Ovary (tissue), 9 donors: ENCODE results near the gene BCL7A. TPM values are rescaled to one million over a fixed set of nuclear protein-coding genes. Genes with fewer than 3 reads are reported as not detected.

Experiments
- DNase-seq, 5 donors: peaks; one replicate each; pipeline ENCODE4 v3.0.0-alpha.2; 2019 to 2020
- H3K27ac ChIP-seq, 2 donors: fragments of 200-600 bp; one replicate each; pipeline versions ENCODE4 v1.5.1 to v1.8.0; 2019 to 2022
- H3K27me3 ChIP-seq: fragments of 200-600 bp; one replicate; pipeline ENCODE4 v1.8.0; 2022
- H3K36me3 ChIP-seq: fragments of 200-600 bp; sonication (generic); one replicate; pipeline ENCODE4 v1.5.1; 2019
- H3K4me1 ChIP-seq: one replicate; pipeline ENCODE4 v1.8.1; 2013; ENCODE audit warnings: mild to moderate bottlenecking, moderate library complexity; ENCODE audit not compliant: insufficient read depth
- H3K4me3 ChIP-seq: fragments of 200-600 bp; sonication (generic); one replicate; pipeline ENCODE4 v1.5.1; 2017
- H3K9me3 ChIP-seq, 2 donors: fragments of 200-600 bp in 1 of 2; sonication (generic) in 1 of 2; one replicate each; pipeline versions ENCODE4 v1.5.1 to v1.8.1; 2013 to 2019; ENCODE audit warnings: mild to moderate bottlenecking in 1 of 2, moderate library complexity in 1 of 2
- CTCF ChIP-seq, 3 donors: fragments of 450-650 bp in 2 of 3; fragments of 200-600 bp in 1 of 3; IDR thresholded peaks; one replicate each; pipeline versions ENCODE4 v1.5.1 to v1.8.0; 2016 to 2022; ENCODE audit warnings: antibody characterized with exemption in 3 of 3, mild to moderate bottlenecking in 1 of 3
- EP300 ChIP-seq: sonication (generic); formaldehyde crosslinking; IDR thresholded peaks from one replicate; pipeline ENCODE4 v1.6.1; 2017; ENCODE audit warnings: antibody characterized with exemption
- POLR2A ChIP-seq: fragments of 450-650 bp; IDR thresholded peaks from one replicate; pipeline ENCODE4 v1.6.1; 2017; ENCODE audit warnings: antibody characterized with exemption, mild to moderate bottlenecking, moderate library complexity
- WGBS, 3 donors: extraction: QIAGEN DNeasy Blood & Tissue Kit in 1 of 3; methylation state at CpG; one replicate each; pipeline versions ENCODE4 v1.1.5 to v1.1.7; 2013 to 2017; 5-methylcytosine and 5-hydroxymethylcytosine counted together
- intact Hi-C, 4 donors: fragments of 100-400 bp; cut with DNase I; formaldehyde crosslinking; loops; one replicate each; pipeline versions ENCODE4 v1.11.0 to v1.15.1; 2022 to 2023
- polyA plus RNA-seq, 2 donors: library from polyadenylated mRNA; stranded (reverse); fragments of 200-250 nt in 1 of 2; fragments of 350-450 nt in 1 of 2; fragmentation: Illumina TruSeq in 1 of 2; extraction: RNeasy Lipid Tissue Mini Kit (QIAGEN cat#74804) in 1 of 2; gene quantifications; one replicate each; pipeline ENCODE4 v1.2.3, GENCODE V29; 2013 to 2014
- total RNA-seq, 7 donors: library from RNA; depleted of rRNA in 2 of 7; stranded (reverse); fragments of >200 nt in 2 of 7; fragmentation: NEBNext Ultra II Directional in 3 of 7; extraction: Animal tissue kit (Norgen Biotek cat#: 25700) in 3 of 7; gene quantifications; one replicate each; pipeline versions ENCODE4 v1.1.0 to v1.2.4, GENCODE V29; 2016 to 2023
- donor health status: DM: no; HTN: no; CAD: no; lungs with moderate emphysema.
- donor health status: DM: no; HTN: no; CAD: no.
- donor health status: Bipolar disorder and iron deficiency.
- donor health status: DM: yes; HTN: yes; CAD: no.
- donor health status: DM: no; HTN: no; CAD: no.
- donor health status: DM: yes; HTN: yes; CAD: no.

The BCL7A gene
- total and polyA plus RNA-seq, 9 donors = 4.4 to 9.1 (median 6.4) TPM

DNA sequence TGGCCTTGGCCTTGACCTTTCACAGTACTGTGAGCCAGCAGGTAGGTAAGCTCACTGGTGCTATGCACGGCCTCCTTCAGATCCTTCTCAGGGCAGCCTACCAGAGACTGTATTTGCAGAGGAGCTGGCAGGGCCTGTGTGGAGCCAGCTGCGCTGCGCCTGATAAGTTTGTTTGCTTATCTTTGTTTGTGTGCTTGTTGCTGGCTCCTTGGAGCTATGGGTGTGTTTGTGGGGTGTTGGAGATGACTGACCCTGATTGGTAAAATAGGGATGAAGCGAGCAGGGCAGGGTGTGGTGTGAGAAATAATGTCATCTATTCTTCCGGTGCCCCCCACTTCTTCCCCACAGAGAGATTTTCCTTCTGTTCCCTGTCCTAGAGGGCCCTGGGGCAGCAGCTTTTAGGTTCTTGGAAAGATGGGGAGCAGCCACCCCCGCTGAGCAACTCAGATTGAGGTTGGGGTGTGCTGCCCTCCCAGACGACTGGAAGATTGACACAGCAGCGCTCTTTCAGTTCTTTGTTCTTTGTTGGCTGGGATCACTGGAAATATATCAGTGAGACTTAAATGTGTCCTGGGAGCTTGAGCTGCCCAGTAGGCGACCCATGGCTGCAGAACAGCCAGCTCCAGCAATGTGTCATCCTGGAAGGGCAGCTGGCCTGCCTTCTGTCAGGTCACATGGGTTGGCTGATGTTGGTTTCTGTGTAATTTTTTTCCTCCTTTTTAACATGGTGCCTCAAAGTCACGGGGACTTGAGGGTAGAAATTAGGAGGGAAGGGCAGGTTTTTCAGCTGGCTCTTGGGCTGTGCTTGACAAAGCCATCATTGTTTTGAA, 76.5 kb downstream of the BCL7A start:
- H3K27me3 ChIP-seq = no peaks in the 10 kb centered on the region
- WGBS, 3 donors = 10 to 12% (median 11%) methylated on average over 10 of the region's 10 CpGs
- TF ChIP-seq CTCF (IDR thresholded peaks at IDR 0.05) = no peak
- TF ChIP-seq EP300 = no peak
- no peak for TF ChIP-seq POLR2A
- H3K36me3 ChIP-seq = no peaks in the 10 kb centered on the region
- intact Hi-C loops = no loop called here
- no peak overlapping the region for H3K4me3 ChIP-seq
- peaks cover 56% of the 10 kb centered on the region for H3K4me1 ChIP-seq
- H3K9me3 ChIP-seq = no peaks in the 10 kb centered on the region
- peak overlapping the region in 1 of 2 donors; percentile 78 for H3K27ac ChIP-seq
- peak in 4 of 5 donors; percentile 58 to 75 (median 63) for DNase-seq

DNA sequence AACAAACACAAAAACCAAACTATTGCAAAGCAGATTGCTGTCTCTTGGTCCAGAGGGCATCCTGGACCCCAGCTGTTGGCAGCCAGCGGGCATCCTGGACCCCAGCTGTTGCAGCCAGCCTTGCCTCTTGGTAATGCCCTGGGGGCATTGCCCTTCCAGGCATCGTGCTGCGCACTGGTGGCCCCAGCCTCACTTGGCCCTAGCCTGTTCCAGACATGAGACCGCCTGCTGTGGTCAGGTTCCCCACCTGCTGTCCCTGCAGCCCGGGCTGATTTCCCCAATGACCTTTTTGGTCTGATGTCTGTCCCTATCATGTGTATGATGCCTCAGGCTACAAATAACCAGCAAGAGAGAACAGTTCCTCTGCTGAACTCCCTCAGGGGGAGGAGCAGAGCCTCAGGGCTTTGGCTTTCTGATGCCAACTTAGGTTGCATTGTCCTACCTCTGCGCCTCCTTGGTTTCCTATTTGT, 77.6 kb downstream of the BCL7A start:
- peak overlapping the region in 1 of 2 donors; percentile 78 for H3K27ac ChIP-seq
- intact Hi-C loops = no loop called here
- H3K4me1 ChIP-seq = peaks cover 44% of the 10 kb centered on the region
- TF ChIP-seq EP300 (no peak), CTCF (IDR thresholded peaks at IDR 0.05) (no peak), POLR2A (no peak)
- DNase-seq = no peak
- WGBS, 3 donors = 79 to 86% (median 84%) methylated on average over 6 of the region's 6 CpGs
- H3K36me3 ChIP-seq = no peaks in the 10 kb centered on the region
- H3K9me3 ChIP-seq = no peaks in the 10 kb centered on the region
- no peaks in the 10 kb centered on the region for H3K27me3 ChIP-seq
- no peak overlapping the region for H3K4me3 ChIP-seq

DNA sequence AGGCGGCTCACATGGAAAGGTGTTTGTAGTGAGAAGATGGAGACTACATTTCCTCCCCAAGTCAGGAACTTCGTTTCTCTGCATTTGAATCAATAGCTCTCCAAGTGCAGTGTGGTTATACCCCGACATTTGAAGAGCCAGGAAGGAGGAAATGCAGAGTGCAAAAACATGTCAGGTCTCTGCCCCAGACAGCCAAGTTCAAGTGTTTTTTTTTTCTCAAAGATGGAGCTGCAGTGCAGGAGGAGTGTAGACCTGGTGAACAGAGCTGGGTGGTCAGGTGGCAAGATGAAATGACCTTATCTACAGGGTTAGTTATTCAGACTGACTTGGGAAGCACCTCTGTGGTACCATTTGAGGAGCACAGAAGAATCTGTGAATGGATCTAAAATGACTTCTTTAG, 78.2 kb downstream of the BCL7A start:
- no peaks in the 10 kb centered on the region for H3K27me3 ChIP-seq
- intact Hi-C loops = no loop called here
- TF ChIP-seq CTCF (IDR thresholded peaks at IDR 0.05) (no peak), EP300 (no peak), POLR2A (no peak)
- H3K36me3 ChIP-seq = no peaks in the 10 kb centered on the region
- peaks cover 39% of the 10 kb centered on the region for H3K4me1 ChIP-seq
- WGBS, 3 donors = 53 to 61% (median 57%) methylated on average over 3 of the region's 3 CpGs
- peak overlapping the region in 1 of 2 donors; percentile 78 for H3K27ac ChIP-seq
- no peak for DNase-seq
- no peaks in the 10 kb centered on the region for H3K9me3 ChIP-seq
- H3K4me3 ChIP-seq = no peak overlapping the region

DNA sequence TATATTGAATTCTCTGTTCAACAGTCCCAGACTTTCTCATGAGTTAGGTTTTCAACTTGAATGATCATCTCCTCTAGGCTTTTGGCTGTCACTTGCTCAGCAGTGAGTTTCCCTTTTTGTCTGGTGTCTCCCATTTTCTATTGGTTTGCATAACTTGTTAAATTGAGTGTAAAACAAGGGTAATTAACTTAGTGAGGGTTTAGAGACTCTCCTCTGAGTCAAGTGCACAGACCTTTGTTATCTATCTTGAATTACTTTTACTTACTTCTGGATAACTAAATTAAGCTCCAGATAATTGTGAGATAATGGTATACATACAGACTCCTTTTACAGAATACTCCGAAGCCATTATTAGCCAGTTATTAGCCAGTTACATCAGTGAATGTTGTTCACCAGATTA, 78.9 kb downstream of the BCL7A start:
- no peak overlapping the region for H3K4me3 ChIP-seq
- 94 to 99% (median 94%) methylated on average over 1 of the region's 1 CpG for WGBS, 3 donors
- DNase-seq = no peak
- no peaks in the 10 kb centered on the region for H3K27me3 ChIP-seq
- intact Hi-C loops = no loop called here
- H3K27ac ChIP-seq = no peak overlapping the region
- peaks cover 37% of the 10 kb centered on the region for H3K4me1 ChIP-seq
- no peaks in the 10 kb centered on the region for H3K9me3 ChIP-seq
- TF ChIP-seq CTCF (IDR thresholded peaks at IDR 0.05) = no peak
- TF ChIP-seq POLR2A = no peak
- TF ChIP-seq EP300 = no peak
- H3K36me3 ChIP-seq = no peaks in the 10 kb centered on the region
